Left ventricle myocardium inferior (tissue), 1 donor: Measurements from ENCODE around the gene PNLIPRP2. TPM values are rescaled to one million over a fixed set of nuclear protein-coding genes. Genes with fewer than 3 reads are reported as not detected.

Experiments
- DNase-seq: peaks from one replicate; pipeline ENCODE4 v3.0.0-alpha.2; 2020
- H3K27ac ChIP-seq: fragments of 200-600 bp; replicated peaks from 2 replicates; pipeline ENCODE4 v1.8.0; 2021
- H3K27me3 ChIP-seq: fragments of 200-600 bp; 2 replicates; pipeline ENCODE4 v1.8.0; 2021; ENCODE audit warnings: low read depth
- H3K36me3 ChIP-seq: fragments of 200-600 bp; 2 replicates; pipeline ENCODE4 v1.8.0; 2021
- H3K4me1 ChIP-seq: fragments of 200-600 bp; 2 replicates; pipeline ENCODE4 v1.8.0; 2021
- H3K4me3 ChIP-seq: fragments of 200-600 bp; 2 replicates; pipeline ENCODE4 v1.8.0; 2021; ENCODE audit warnings: mild to moderate bottlenecking, moderate library complexity
- H3K9me3 ChIP-seq: fragments of 200-600 bp; replicated peaks from 2 replicates; pipeline ENCODE4 v1.8.0; 2021
- CTCF ChIP-seq: fragments of 200-600 bp; IDR thresholded peaks from 2 replicates; pipeline ENCODE4 v1.8.0; 2021; ENCODE audit warnings: antibody characterized with exemption, mild to moderate bottlenecking, borderline replicate concordance
- intact Hi-C: fragments of 100-400 bp; cut with micrococcal nuclease; formaldehyde crosslinking; loops from one replicate; pipeline ENCODE4 v1.11.0; 2022
- total RNA-seq: library from RNA; stranded (reverse); fragmentation: NEBNext Ultra II Directional; extraction: Animal tissue kit (Norgen Biotek cat#: 25700); gene quantifications from one replicate; pipeline ENCODE4 v1.2.1, GENCODE V29; 2021
- donor health status: DM: no; HTN: yes; CAD: no; lungs with severe emphysema.

The PNLIPRP2 gene
- total RNA-seq, 1 donor from 2014 or later = not detected

DNA sequence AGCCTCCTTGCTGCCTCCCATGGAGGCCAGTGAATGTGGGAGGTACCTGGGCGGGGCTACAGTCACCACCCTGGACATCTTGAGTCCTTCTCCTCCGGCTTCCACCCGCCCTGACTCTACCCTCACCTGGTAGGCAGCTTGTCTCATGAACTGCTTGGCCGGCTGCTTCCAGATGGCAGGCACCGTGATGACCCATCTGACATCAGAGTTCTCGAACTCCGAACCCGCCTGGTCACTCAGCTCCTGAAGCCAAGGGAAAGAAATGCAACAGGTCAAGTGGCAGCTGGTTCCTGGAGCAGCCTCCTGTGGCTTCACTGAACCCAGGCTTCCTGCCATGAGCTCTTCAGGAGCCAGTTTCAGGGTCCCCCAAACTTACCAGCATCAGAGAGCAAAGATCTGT lies 71.5 kb downstream of the PNLIPRP2 start:
- peaks cover 59% of the 10 kb centered on the region for H3K4me1 ChIP-seq
- no peak for TF ChIP-seq CTCF
- peak overlapping the region; percentile 68 for H3K27ac ChIP-seq
- no peak for DNase-seq
- no peaks in the 10 kb centered on the region for H3K9me3 ChIP-seq
- H3K4me3 ChIP-seq = no peak overlapping the region
- no peaks in the 10 kb centered on the region for H3K27me3 ChIP-seq
- no peaks in the 10 kb centered on the region for H3K36me3 ChIP-seq
- intact Hi-C loops = no loop called here

DNA sequence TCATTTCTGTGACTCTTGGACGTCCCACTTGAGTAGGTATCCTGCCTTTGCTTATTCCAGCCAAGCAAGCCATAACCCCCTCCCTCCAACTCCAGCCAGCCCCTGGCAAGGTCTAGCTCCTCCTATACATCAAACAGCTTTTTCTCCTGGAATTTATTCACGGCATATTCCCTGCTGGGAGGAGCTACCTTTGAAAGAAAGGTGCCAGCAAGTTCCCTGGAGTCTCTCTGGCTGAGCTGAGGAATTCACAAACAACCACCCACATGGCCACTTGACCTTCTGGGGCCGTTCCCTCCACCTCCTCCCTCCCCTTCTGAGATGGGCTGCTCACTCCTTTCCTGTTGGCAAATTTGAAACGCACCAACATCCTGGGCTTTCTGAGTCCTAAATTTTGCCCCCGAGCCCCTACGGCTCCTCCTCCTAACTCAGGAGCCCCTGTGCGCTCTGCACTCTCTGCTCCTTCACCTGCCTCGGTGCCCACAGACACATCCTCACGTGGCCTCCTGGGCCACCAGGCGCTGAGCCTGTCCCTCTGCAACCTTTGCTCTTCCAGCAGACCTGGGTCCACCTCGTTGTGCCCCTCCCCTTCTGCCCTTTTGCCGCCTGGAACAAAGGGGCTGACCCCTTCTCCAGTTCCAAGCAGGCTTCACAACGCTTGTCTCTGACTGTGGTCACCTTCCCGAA lies 73.6 kb downstream of the PNLIPRP2 start:
- peaks cover 9% of the 10 kb centered on the region for H3K36me3 ChIP-seq
- H3K4me1 ChIP-seq = peaks cover 46% of the 10 kb centered on the region
- H3K4me3 ChIP-seq = no peak overlapping the region
- intact Hi-C loops = no loop called here
- TF ChIP-seq CTCF = no peak
- no peak overlapping the region for H3K27ac ChIP-seq
- DNase-seq = no peak
- no peaks in the 10 kb centered on the region for H3K9me3 ChIP-seq
- no peaks in the 10 kb centered on the region for H3K27me3 ChIP-seq

Other genes with a start within 250 kb of the PNLIPRP2 start
- not detected for gene PNLIPRP3, start 193.1 kb upstream of the PNLIPRP2 start, total RNA-seq
- not detected for gene PNLIP, start 75.0 kb upstream of the PNLIPRP2 start, total RNA-seq
- not detected for gene PNLIPRP1, start 30.0 kb upstream of the PNLIPRP2 start, total RNA-seq
- 15.0 TPM for gene HSPA12A, start 121.6 kb downstream of the PNLIPRP2 start, total RNA-seq
- gene ENO4, start 228.5 kb downstream of the PNLIPRP2 start, total RNA-seq = not detected